GM06990 (cell line): ENCODE results near the gene PPP1R15B.

Experiments used
- DNase-seq: peaks from one replicate; pipeline ENCODE4 v3.0.0-alpha.2; 2011; ENCODE audit not compliant: insufficient read length; ENCODE audit errors: extremely low read depth
- H3K27me3 ChIP-seq: replicated peaks from 2 replicates; pipeline ENCODE4 v1.6.0; 2011; ENCODE audit warnings: low read length; ENCODE audit not compliant: control insufficient read depth, insufficient read depth
- H3K36me3 ChIP-seq: 2 replicates; pipeline ENCODE4 v1.5.1; 2011; ENCODE audit warnings: low read length; ENCODE audit not compliant: control insufficient read depth, insufficient read depth
- H3K4me3 ChIP-seq: replicated peaks from 2 replicates; pipeline ENCODE4 v1.5.1; 2011; ENCODE audit warnings: low read depth, mild to moderate bottlenecking, control low read depth, low read length
- CTCF ChIP-seq: IDR thresholded peaks from 2 replicates; pipeline ENCODE4 v1.5.1; 2011; ENCODE audit warnings: low read length, control low read depth, mild to moderate bottlenecking, inconsistent platforms; ENCODE audit not compliant: insufficient read depth, poor library complexity, severe bottlenecking

PPP1R15B gene

GRCh38 chr1:204376919-204377799 is 34.5 kb downstream of the PPP1R15B start:
- no peaks in the 10 kb centered on the region for H3K36me3 ChIP-seq
- H3K4me3 ChIP-seq, result no peak overlapping the region
- DNase-seq, result no peak
- TF ChIP-seq CTCF, result no peak
- no peaks in the 10 kb centered on the region for H3K27me3 ChIP-seq

GRCh38 chr1:204376465-204376864 is 35.2 kb downstream of the PPP1R15B start:
- H3K36me3 ChIP-seq, result no peaks in the 10 kb centered on the region
- no peaks in the 10 kb centered on the region for H3K27me3 ChIP-seq
- DNase-seq, result no peak
- no peak for TF ChIP-seq CTCF
- no peak overlapping the region for H3K4me3 ChIP-seq

GRCh38 chr1:204373911-204374310 is 37.7 kb downstream of the PPP1R15B start:
- no peak for DNase-seq
- H3K36me3 ChIP-seq, result no peaks in the 10 kb centered on the region
- no peaks in the 10 kb centered on the region; the same call in 1 of the 2 replicates for H3K27me3 ChIP-seq
- no peak overlapping the region for H3K4me3 ChIP-seq
- no peak for TF ChIP-seq CTCF

- DNase-seq, result no peak
- no peak overlapping the region for H3K4me3 ChIP-seq
- no peak for TF ChIP-seq CTCF
- H3K27me3 ChIP-seq, result no peaks in the 10 kb centered on the region; the same call in none of the 2 replicates
- H3K36me3 ChIP-seq, result no peaks in the 10 kb centered on the region
Measured at GRCh38 chr1:204370176-204370575, 41.4 kb downstream of the PPP1R15B start.

GRCh38 chr1:204368996-204369726 is 42.5 kb downstream of the PPP1R15B start:
- TF ChIP-seq CTCF, result no peak
- no peaks in the 10 kb centered on the region; the same call in none of the 2 replicates for H3K27me3 ChIP-seq
- no peaks in the 10 kb centered on the region for H3K36me3 ChIP-seq
- no peak for DNase-seq
- no peak overlapping the region for H3K4me3 ChIP-seq
